D721Med (cell line): Measurements from ENCODE around the gene KHK.
A peak's percentile ranks its signal among the peaks of the same experiment; 100 is the strongest.

Source experiments
- DNase-seq: peaks from one replicate; pipeline ENCODE4 v3.0.0; 2011; ENCODE audit warnings: low spot score; ENCODE audit not compliant: insufficient read length
- FAIRE-seq: peaks from 2 replicates; lab custom pipeline; 2011; peaks lifted over from hg19 to GRCh38; lab: Jason Lieb, UNC
- TF ChIP-seq, protein P1 (sequence below): IDR thresholded peaks from 2 replicates; pipeline ENCODE4 v1.5.1; 2012; ENCODE audit warnings: mild to moderate bottlenecking, control low read depth; ENCODE audit not compliant: insufficient read depth; ENCODE audit errors: missing control alignments

Gene KHK

DNA sequence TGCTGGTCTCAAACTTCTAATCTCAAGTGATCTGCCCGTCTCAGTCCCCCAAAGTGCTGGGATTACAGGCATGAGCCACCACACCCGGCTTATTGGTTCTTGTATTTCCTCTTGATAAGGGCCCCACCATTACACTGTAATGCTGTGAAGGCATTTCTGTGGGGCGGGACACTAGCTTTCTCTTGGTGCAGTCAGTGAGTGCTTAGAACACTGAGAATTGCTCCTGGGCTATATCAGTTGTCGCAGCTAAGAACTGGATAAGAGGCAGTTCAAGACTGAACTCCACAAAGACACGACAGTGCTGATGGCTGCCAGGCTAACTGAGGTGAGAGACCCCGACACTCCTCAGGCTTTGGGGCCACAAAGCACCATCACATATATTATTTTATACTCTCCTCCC, 2.1 kb downstream of the KHK start:
- DNase-seq = no peak

DNA sequence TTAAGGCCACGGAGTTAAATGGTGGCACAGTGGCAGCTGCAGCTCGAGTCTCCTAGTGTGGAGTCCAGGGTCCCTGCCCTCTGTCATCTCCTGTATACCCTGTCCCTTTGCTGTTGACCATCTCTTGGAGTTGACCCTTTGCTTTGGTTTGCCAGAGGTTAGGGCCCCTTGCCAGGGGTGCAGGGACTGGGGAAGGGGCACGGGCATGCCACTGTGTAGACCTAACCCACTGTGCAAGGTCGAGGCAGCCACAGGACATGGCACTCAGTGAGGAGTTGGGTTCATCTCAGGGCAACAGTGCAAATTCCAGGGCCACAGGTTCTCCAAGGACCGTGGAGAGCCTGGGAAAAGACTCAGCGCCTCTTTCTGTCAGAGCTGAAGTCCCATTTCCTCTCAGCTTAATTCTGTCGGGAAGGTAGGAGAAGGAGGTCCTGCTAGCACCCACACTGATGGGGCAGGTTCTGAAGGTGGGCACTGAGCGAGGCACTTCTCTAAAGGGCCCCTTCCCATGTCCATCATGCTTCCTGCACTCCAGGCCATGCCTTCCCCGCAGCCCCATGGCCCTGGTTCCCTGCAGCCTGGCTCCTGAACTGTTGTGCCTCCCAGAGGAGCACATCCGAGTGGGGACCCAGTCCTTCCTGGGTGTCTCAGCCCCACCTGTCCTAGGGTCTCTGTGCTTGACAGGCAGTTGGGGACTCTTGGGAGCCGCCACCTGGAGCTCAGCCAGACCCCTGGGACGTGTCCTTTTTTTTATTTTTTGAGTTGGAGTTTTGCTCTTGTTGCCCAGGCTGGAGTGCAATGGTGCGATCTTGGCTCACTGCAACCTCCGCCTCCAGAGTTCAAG, 2.8 kb downstream of the KHK start:
- TF ChIP-seq, protein P1, sequence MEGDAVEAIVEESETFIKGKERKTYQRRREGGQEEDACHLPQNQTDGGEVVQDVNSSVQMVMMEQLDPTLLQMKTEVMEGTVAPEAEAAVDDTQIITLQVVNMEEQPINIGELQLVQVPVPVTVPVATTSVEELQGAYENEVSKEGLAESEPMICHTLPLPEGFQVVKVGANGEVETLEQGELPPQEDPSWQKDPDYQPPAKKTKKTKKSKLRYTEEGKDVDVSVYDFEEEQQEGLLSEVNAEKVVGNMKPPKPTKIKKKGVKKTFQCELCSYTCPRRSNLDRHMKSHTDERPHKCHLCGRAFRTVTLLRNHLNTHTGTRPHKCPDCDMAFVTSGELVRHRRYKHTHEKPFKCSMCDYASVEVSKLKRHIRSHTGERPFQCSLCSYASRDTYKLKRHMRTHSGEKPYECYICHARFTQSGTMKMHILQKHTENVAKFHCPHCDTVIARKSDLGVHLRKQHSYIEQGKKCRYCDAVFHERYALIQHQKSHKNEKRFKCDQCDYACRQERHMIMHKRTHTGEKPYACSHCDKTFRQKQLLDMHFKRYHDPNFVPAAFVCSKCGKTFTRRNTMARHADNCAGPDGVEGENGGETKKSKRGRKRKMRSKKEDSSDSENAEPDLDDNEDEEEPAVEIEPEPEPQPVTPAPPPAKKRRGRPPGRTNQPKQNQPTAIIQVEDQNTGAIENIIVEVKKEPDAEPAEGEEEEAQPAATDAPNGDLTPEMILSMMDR = no peak
- DNase-seq = no peak
- no peak for FAIRE-seq

More for the DNA sequence above, 2.1 kb downstream of the KHK start:
- no peak for FAIRE-seq
- TF ChIP-seq, protein P1 = no peak

DNA sequence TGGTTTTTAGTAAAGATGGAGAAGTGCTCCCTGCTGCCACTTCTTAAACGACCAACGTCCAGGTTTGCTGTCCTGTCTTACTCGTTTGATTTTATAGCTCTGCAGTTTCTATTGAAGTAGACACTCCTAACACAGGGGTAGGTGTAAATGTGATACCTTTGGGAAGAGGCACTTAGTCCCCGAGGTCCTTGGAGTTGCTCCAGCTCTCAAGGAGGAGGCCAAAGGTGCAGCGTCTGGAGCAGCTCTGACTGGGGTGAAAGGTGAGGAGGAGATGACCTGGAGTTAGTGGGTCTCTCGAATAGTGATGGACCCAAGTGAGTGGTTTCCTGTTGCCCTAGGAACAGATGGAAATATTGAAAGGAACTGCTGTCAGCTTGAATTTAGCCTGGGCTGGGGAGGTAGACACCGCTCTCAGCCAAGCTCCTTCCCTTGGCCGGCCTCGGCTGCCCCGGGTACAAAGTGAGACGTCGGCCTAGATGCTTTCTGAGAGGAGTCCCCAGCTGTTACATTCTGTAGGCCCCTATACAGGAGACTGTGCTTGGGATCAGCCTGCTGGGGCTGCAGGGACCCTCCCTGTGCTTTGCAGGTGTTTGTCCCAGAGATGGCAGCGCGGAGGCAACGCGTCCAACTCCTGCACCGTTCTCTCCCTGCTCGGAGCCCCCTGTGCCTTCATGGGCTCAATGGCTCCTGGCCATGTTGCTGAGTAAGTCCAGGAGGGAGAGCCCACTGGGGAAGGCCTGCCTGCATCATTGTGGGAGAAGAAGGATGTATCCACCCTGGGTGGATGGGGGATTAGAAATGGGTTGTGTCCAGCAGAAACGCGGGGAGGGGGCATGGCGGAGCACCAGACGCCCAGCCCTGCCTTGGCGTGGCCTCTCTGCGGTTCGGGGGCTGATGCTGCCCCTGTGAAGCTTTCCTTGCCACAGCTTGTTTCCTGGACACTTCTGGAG, 5.4 kb downstream of the KHK start:
- DNase-seq = no peak
- no peak for FAIRE-seq
- TF ChIP-seq, protein P1 = no peak

DNA sequence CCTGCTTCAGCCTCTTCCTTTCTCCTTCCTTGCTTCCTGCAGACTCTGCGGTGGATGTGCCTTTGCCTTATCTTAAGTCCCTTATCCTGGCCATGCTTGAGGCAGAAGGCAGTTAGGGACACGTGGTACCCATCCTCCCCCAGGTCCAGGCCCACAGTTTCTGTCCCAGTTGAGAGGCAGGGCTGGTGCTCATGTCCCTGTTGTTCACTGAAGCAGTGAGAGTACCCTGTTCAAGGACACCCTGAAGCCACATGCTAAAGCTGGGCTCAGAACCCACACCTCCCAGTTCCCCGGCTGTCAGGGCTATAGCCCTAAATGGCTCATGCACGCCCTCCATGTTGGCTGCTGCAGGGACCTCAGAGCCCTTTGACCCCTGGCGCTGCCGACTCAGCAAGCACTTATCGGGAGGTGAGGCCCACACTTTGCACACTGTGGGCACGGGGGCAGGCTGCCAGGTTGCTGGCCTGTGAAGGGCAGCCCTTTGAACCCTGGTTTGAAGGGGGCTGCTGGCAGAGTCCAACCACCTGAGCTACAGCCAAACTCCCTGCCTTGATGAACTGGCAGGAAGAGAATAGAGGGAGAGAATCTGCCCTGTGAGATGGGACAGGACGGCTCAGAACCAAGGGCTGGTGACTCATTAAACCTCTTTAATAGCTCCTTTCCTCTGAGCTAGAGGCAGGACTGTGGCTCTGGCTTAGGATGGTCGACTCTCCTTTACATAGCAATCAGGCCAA, 6.3 kb downstream of the KHK start:
- FAIRE-seq (no peak), DNase-seq (no peak)
- TF ChIP-seq, protein P1 = no peak

DNA sequence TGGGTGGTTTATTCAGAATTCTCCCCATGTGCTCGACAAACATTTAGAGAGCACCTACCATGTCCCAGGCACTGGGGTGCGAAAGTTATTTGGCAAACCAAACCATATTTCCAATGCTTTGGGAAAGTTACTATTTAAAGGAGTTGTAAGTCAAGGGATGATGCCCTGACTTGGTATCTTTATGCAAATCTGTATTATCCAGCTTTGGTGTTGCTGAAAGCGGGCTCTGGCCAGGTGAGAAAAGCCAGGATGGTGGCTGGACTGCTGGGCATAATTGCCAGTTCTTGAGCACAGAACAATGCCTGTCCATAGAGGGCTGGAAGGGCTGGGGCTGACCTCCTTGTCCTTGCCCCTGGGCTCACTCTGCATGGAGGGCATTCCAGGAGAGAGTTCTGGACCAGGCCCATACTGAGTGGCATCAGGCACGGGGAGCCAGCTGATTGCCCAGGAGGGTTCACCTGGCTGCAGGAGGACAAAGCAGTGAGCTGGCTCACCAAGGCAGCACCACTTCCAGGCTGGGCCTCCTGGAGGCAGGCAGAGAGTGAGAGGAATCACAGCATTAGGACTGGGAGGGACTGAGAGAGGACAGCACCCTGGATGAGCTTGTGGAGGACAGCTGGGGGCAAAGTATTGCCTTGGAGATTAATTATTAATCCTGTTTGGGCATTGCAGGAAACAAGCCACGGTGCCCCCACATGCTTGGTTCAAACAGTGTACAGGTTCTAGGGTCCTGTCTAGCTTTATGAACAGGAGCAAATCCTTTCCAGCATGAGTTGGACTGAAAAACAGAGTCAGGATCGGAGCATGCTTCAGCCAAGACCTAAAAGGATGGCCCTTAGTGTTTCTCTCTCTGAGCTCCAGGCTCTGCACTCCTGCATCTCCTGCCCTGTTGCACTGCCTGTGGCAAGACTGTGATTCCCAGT, 7.1 kb downstream of the KHK start:
- DNase-seq (peak; percentile 66), FAIRE-seq (no peak)
- TF ChIP-seq, protein P1 = no peak
